ENCODE measurements around the gene COL23A1. TPM values are rescaled to one million over a fixed set of nuclear protein-coding genes. Genes with fewer than 3 reads are reported as not detected.

The COL23A1 gene
- total and polyA plus RNA-seq, 2 of the 8 experiments (the other 6 are each of a cell fraction or from before 2014, with no cell fraction given): 3.1 to 4.7 TPM

GRCh38 chr5:178238313-178238635 lies 351.9 kb downstream of the COL23A1 start:
- H3K27me3 ChIP-seq (replicated peaks in 1 of 4; ENCODE audit: control insufficient read depth in 3 of 4, extremely low read depth in 1 of 4, insufficient read depth in 3 of 4, low read length in 3 of 4): no peaks in the 10 kb centered on the region
- DNase-seq (ENCODE audit: low read depth in 1 of 2, low spot score in 2 of 2): no peak
- no peaks in the 10 kb centered on the region for H3K79me2 ChIP-seq (ENCODE audit: control insufficient read depth in 1 of 2, insufficient read depth in 2 of 2, low read length in 2 of 2)
- H2BK120ac ChIP-seq (replicated peaks; ENCODE audit: low read depth, low read length): no peak overlapping the region
- no peak overlapping the region for H2BK12ac ChIP-seq (ENCODE audit: low read depth, low read length)
- H4K8ac ChIP-seq (ENCODE audit: extremely low read depth, insufficient read depth, low read length): no peak overlapping the region; the same call in 1 of the 2 replicates
- no peak overlapping the region for H2AFZ ChIP-seq (ENCODE audit: low read length)
- no peak overlapping the region for H3K23ac ChIP-seq (ENCODE audit: insufficient read length)
- no peak overlapping the region for H2BK20ac ChIP-seq (ENCODE audit: low read length)
- H3K14ac ChIP-seq (ENCODE audit: insufficient read length): no peak overlapping the region
- H4K5ac ChIP-seq (ENCODE audit: insufficient read length, low read depth, low read length): no peak overlapping the region
- H4K91ac ChIP-seq (replicated peaks; ENCODE audit: insufficient read length, low read length): no peak overlapping the region
- H3K23me2 ChIP-seq (ENCODE audit: low read depth, low read length): peaks cover 2% of the 10 kb centered on the region; the same call in 1 of the 2 replicates
- H3K79me1 ChIP-seq (ENCODE audit: low read depth, low read length): no peaks in the 10 kb centered on the region; the same call in 1 of the 2 replicates
- no peak overlapping the region for H2BK5ac ChIP-seq (ENCODE audit: low read depth, low read length)
- FAIRE-seq: no peak
- no peaks in the 10 kb centered on the region for H3K36me3 ChIP-seq (ENCODE audit: control insufficient read depth in 2 of 4, insufficient read depth in 4 of 4, low read length in 3 of 4)
- ChIA-PET CTCF (ENCODE audit: partially characterized antibody) (interaction anchor here (1.0 to 1.4 kb wide), 6 partner anchors 8 to 45 kb away, joined by 3 to 7 read pairs (median 4); no protein-coding TSS in a partner anchor), POLR2A (ENCODE audit: partially characterized antibody) (interaction anchor here (1.3 to 21.6 kb wide), 2 partner anchors 25 to 27 kb away, joined by 3 to 507 read pairs; partner anchors contain the start of gene HNRNPAB)
- H2BK15ac ChIP-seq (ENCODE audit: low read length): 0 out of 2 replicates have a peak overlapping the region, but pooled peaks have one; percentile 26
- no peaks in the 10 kb centered on the region for H4K20me1 ChIP-seq (replicated peaks in 1 of 2; ENCODE audit: control insufficient read depth in 1 of 2, insufficient read depth in 2 of 2, low read length in 2 of 2)
- H2AK5ac ChIP-seq (ENCODE audit: low read depth, low read length): no peak overlapping the region
- H3K4ac ChIP-seq (replicated peaks; ENCODE audit: insufficient read length, low read depth, low read length): peak overlapping the region; percentile 54
- no peak overlapping the region for H3K56ac ChIP-seq (replicated peaks; ENCODE audit: insufficient read length, low read depth, low read length)
- no peak overlapping the region for H3K9ac ChIP-seq (replicated peaks in 1 of 4; ENCODE audit: extremely low read depth in 1 of 4, low read depth in 3 of 4, low read length in 3 of 4)
- no peaks in the 10 kb centered on the region for H3K9me3 ChIP-seq (ENCODE audit: insufficient read depth in 2 of 2, low read depth in 1 of 2, low read length in 1 of 2)
- no peak overlapping the region for H3K4me3 ChIP-seq (ENCODE audit: extremely low read depth in 1 of 4, insufficient read depth in 2 of 4, low read depth in 3 of 4, low read length in 4 of 4)
- no peak overlapping the region for H3K18ac ChIP-seq (ENCODE audit: extremely low read depth, low read length)
- WGBS, 2 experiments (ENCODE audit: extremely low coverage in 1 of 2, insufficient coverage in 1 of 2, insufficient read length in 1 of 2, insufficient replicate concordance in 2 of 2, low coverage in 1 of 2, low lambda C conversion rate in 2 of 2, missing lambda C conversion rate in 1 of 2): 98% methylated on average over 6 of the region's 6 CpGs; no CpG with 5 or more reads in 1 of the 2 experiments
- no peak for TF ChIP-seq CREB1 (IDR thresholded peaks at IDR 0.05)
- TF ChIP-seq SIRT6 (IDR thresholded peaks at IDR 0.05; ENCODE audit: low read length): no peak
- TF ChIP-seq ASH2L (IDR thresholded peaks at IDR 0.05; ENCODE audit: low read length): no peak
- TF ChIP-seq ATF2 (IDR thresholded peaks at IDR 0.05; ENCODE audit: low read length): no peak
- no peak for TF ChIP-seq RAD21 (IDR thresholded peaks at IDR 0.05 in 1 of 2, conservative IDR thresholded peaks at IDR 0.05 in 1 of 2; ENCODE audit: low read depth in 2 of 2, low read length in 2 of 2)
- no peak for TF ChIP-seq SRF (IDR thresholded peaks at IDR 0.05; ENCODE audit: low read depth, low read length)
- TF ChIP-seq POLR2AphosphoS5 (IDR thresholded peaks at IDR 0.05; ENCODE audit: low read depth, low read length): no peak
- no peak for TF ChIP-seq KDM1A (IDR thresholded peaks at IDR 0.05; ENCODE audit: borderline replicate concordance, low read length)
- TF ChIP-seq CHD2 (IDR thresholded peaks at IDR 0.05; ENCODE audit: low read length): no peak
- TF ChIP-seq SIX5 (IDR thresholded peaks at IDR 0.05; ENCODE audit: low read depth, low read length): no peak
- TF ChIP-seq ZNF274 (IDR thresholded peaks at IDR 0.05; ENCODE audit: borderline replicate concordance, extremely low read depth, low read length): no peak
- no peak for TF ChIP-seq BRCA1 (IDR thresholded peaks at IDR 0.05; ENCODE audit: low read depth, low read length)
- TF ChIP-seq EGR1 (IDR thresholded peaks at IDR 0.05; ENCODE audit: borderline replicate concordance, low read depth, low read length): no peak
- H3K4me2 ChIP-seq (ENCODE audit: insufficient read depth in 1 of 2, low read depth in 2 of 2, low read length in 2 of 2): no peak overlapping the region
- H3K4me1 ChIP-seq (replicated peaks in 1 of 4; ENCODE audit: control insufficient read depth in 3 of 4, insufficient read depth in 4 of 4, low read length in 3 of 4): peaks cover 0 to 6% (median 1%) of the 10 kb centered on the region in 4 experiments; a peak in 4 of 7 replicates
- H3K27ac ChIP-seq (ENCODE audit: low read depth, low read length): no peak overlapping the region

All from H1 (cell line).